HepG2 (cell line): ENCODE results near the gene PNKD. TPM values are rescaled to one million over a fixed set of nuclear protein-coding genes. Genes with fewer than 3 reads are reported as not detected.

Experiments
- ETV6 ChIP-seq: sonication (generic); formaldehyde crosslinking; conservative IDR thresholded peaks from 2 replicates; pipeline ENCODE4 v1.4.0; 2020; ENCODE audit warnings: missing genetic modification reagents
- HNRNPK ChIP-seq: fragments of 200-400 bp; formaldehyde crosslinking; IDR thresholded peaks from 2 replicates; pipeline ENCODE4 v1.6.1; 2018; ENCODE audit warnings: low read length, low read depth, moderate library complexity, mild to moderate bottlenecking; ENCODE audit not compliant: poor library complexity, severe bottlenecking
- POGZ ChIP-seq: sonication (generic); formaldehyde crosslinking; IDR thresholded peaks from 2 replicates; pipeline ENCODE4 v1.4.0; 2020; ENCODE audit warnings: mild to moderate bottlenecking, missing genetic modification reagents
- ZBTB38 ChIP-seq: sonication (generic); formaldehyde crosslinking; IDR thresholded peaks from 2 replicates; pipeline ENCODE4 v1.5.1; 2020; ENCODE audit warnings: mild to moderate bottlenecking, missing genetic modification reagents
- ZNF34 ChIP-seq: sonication (generic); formaldehyde crosslinking; IDR thresholded peaks from 2 replicates; pipeline ENCODE4 v1.4.0; 2020; ENCODE audit warnings: mild to moderate bottlenecking, missing genetic modification reagents, borderline replicate concordance
- ZNF7 ChIP-seq: IDR thresholded peaks from 2 replicates; pipeline ENCODE4 v1.6.1; 2016; ENCODE audit warnings: missing biosample characterization, missing genetic modification reagents
- polyA plus RNA-seq, 8 experiments: library from polyadenylated mRNA; depleted of rRNA in 3 of 8; stranded (reverse) in 7 of 8; unstranded in 1 of 8; fragments of >200 nt; fragmentation: Illumina TruSeq in 4 of 8; extraction: Trizol in 4 of 8; gene quantifications; 2 replicates each; pipeline versions ENCODE4 v1.2.1 to v1.2.3, GENCODE V29; 2011 to 2016; ENCODE audit warnings: low read depth in 4 of 8, missing spikeins in 1 of 8, mixed read lengths in 1 of 8; ENCODE audit not compliant: insufficient read depth in 1 of 8
- total RNA-seq, 5 experiments: library from RNA; depleted of rRNA; stranded (reverse); fragments of >200 nt; fragmentation: Illumina TruSeq; extraction: Trizol; gene quantifications; 2 replicates each; pipeline ENCODE4 v1.2.3, GENCODE V29; 2016; ENCODE audit warnings: low read depth in 1 of 5
- TF ChIP-seq, protein P1 (sequence below): sonication (generic); formaldehyde crosslinking; IDR thresholded peaks from 2 replicates; pipeline ENCODE4 v1.9.0; 2021; ENCODE audit warnings: mild to moderate bottlenecking, missing genetic modification reagents
- TF ChIP-seq, protein P2 (sequence below): sonication (generic); formaldehyde crosslinking; IDR thresholded peaks from 2 replicates; pipeline ENCODE4 v1.8.1; 2023; ENCODE audit warnings: mild to moderate bottlenecking, missing genetic modification reagents
- TF ChIP-seq, protein P3 (sequence below): sonication (generic); formaldehyde crosslinking; IDR thresholded peaks from 2 replicates; pipeline ENCODE4 v1.5.0; 2020; ENCODE audit warnings: missing genetic modification reagents, mild to moderate bottlenecking, borderline replicate concordance
- TF ChIP-seq, protein P4 (sequence below): sonication (generic); formaldehyde crosslinking; conservative IDR thresholded peaks from 2 replicates; pipeline ENCODE4 v1.4.0; 2020; ENCODE audit warnings: missing genetic modification reagents
- TF ChIP-seq, protein P5 (sequence below): sonication (generic); formaldehyde crosslinking; IDR thresholded peaks from 2 replicates; pipeline ENCODE4 v1.5.1; 2020; ENCODE audit warnings: missing genetic modification reagents, mild to moderate bottlenecking, borderline replicate concordance
- TF ChIP-seq, protein P6 (sequence below): sonication (generic); formaldehyde crosslinking; IDR thresholded peaks from 2 replicates; pipeline ENCODE4 v1.9.0; 2021; ENCODE audit warnings: missing genetic modification reagents, mild to moderate bottlenecking, borderline replicate concordance
- TF ChIP-seq, protein P7 (sequence below): sonication (generic); formaldehyde crosslinking; IDR thresholded peaks from 2 replicates; pipeline ENCODE4 v1.4.0; 2020; ENCODE audit warnings: mild to moderate bottlenecking, missing genetic modification reagents

The PNKD gene
- total and polyA plus RNA-seq, 2 of the 13 experiments (the other 11 are each of a cell fraction or from before 2014, with no cell fraction given), result 55.9 to 80.4 TPM

DNA sequence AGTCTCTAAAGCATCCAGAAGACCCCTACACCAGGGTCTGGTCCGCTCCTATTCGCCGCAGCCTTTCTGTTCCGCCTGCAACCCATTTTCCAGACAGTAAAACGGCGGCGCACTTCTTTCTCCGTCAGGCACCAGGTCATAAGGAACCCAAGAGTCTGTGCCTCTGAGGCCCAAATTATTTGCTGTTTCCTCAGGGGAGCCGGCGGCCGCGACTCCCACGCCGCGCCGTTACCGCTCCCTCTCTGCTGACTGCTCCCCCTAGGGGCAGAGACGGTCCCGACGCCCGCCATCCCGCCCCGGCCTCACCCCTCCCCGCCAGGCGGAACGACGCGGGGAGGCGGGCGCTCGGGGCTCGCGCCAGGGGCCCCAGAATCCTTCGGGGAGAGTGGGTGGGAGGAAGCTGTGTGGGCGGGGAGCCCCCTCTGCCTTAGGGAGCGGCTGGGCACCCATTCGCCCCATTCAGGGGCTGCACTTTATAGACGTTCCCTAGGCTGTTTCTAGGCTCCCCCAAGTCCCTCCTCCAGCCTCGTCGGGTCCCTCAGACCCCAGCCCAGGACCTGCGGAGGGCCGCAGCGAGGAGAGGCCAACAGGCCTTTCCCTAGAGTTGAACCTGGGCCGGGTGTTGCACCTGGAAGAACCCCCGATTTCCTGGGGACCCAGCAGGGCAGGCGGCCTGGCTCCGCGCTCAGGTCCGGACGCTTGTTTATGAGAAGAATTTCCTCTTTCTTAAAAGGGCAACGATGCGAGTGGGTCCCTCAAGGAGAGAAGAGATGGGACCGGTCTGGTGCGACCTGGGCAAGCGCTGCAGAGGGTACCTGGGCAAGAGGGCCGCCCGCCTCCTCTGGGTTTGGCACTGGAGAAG is 125.7 kb downstream of the PNKD start (continued):
- TF ChIP-seq, protein P1, sequence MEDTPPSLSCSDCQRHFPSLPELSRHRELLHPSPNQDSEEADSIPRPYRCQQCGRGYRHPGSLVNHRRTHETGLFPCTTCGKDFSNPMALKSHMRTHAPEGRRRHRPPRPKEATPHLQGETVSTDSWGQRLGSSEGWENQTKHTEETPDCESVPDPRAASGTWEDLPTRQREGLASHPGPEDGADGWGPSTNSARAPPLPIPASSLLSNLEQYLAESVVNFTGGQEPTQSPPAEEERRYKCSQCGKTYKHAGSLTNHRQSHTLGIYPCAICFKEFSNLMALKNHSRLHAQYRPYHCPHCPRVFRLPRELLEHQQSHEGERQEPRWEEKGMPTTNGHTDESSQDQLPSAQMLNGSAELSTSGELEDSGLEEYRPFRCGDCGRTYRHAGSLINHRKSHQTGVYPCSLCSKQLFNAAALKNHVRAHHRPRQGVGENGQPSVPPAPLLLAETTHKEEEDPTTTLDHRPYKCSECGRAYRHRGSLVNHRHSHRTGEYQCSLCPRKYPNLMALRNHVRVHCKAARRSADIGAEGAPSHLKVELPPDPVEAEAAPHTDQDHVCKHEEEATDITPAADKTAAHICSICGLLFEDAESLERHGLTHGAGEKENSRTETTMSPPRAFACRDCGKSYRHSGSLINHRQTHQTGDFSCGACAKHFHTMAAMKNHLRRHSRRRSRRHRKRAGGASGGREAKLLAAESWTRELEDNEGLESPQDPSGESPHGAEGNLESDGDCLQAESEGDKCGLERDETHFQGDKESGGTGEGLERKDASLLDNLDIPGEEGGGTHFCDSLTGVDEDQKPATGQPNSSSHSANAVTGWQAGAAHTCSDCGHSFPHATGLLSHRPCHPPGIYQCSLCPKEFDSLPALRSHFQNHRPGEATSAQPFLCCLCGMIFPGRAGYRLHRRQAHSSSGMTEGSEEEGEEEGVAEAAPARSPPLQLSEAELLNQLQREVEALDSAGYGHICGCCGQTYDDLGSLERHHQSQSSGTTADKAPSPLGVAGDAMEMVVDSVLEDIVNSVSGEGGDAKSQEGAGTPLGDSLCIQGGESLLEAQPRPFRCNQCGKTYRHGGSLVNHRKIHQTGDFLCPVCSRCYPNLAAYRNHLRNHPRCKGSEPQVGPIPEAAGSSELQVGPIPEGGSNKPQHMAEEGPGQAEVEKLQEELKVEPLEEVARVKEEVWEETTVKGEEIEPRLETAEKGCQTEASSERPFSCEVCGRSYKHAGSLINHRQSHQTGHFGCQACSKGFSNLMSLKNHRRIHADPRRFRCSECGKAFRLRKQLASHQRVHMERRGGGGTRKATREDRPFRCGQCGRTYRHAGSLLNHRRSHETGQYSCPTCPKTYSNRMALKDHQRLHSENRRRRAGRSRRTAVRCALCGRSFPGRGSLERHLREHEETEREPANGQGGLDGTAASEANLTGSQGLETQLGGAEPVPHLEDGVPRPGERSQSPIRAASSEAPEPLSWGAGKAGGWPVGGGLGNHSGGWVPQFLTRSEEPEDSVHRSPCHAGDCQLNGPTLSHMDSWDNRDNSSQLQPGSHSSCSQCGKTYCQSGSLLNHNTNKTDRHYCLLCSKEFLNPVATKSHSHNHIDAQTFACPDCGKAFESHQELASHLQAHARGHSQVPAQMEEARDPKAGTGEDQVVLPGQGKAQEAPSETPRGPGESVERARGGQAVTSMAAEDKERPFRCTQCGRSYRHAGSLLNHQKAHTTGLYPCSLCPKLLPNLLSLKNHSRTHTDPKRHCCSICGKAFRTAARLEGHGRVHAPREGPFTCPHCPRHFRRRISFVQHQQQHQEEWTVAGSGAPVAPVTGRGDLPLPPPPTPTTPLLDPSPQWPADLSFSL (CRISPR knock-in tag), result peak; percentile 54; the same call in 1 of the 2 replicates
- no peak; the same call in 1 of the 2 replicates for TF ChIP-seq ETV6 (CRISPR knock-in tag)
- peak; percentile 90 for TF ChIP-seq POGZ
- TF ChIP-seq ZBTB38 (CRISPR knock-in tag), result peak; percentile 93
- TF ChIP-seq, protein P2, sequence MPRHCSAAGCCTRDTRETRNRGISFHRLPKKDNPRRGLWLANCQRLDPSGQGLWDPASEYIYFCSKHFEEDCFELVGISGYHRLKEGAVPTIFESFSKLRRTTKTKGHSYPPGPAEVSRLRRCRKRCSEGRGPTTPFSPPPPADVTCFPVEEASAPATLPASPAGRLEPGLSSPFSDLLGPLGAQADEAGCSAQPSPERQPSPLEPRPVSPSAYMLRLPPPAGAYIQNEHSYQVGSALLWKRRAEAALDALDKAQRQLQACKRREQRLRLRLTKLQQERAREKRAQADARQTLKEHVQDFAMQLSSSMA (CRISPR knock-in tag), result peak; percentile 92; the same call in 1 of the 2 replicates
- TF ChIP-seq, protein P3, sequence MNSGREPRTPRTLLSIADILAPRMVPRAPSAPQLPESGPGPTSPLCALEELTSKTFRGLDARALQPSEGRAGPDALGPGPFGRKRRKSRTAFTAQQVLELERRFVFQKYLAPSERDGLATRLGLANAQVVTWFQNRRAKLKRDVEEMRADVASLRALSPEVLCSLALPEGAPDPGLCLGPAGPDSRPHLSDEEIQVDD, result no peak; the same call in 1 of the 2 replicates
- TF ChIP-seq ZNF7, result no peak
- TF ChIP-seq, protein P4, sequence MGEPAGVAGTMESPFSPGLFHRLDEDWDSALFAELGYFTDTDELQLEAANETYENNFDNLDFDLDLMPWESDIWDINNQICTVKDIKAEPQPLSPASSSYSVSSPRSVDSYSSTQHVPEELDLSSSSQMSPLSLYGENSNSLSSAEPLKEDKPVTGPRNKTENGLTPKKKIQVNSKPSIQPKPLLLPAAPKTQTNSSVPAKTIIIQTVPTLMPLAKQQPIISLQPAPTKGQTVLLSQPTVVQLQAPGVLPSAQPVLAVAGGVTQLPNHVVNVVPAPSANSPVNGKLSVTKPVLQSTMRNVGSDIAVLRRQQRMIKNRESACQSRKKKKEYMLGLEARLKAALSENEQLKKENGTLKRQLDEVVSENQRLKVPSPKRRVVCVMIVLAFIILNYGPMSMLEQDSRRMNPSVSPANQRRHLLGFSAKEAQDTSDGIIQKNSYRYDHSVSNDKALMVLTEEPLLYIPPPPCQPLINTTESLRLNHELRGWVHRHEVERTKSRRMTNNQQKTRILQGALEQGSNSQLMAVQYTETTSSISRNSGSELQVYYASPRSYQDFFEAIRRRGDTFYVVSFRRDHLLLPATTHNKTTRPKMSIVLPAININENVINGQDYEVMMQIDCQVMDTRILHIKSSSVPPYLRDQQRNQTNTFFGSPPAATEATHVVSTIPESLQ, result peak; percentile 93
- TF ChIP-seq, protein P5, sequence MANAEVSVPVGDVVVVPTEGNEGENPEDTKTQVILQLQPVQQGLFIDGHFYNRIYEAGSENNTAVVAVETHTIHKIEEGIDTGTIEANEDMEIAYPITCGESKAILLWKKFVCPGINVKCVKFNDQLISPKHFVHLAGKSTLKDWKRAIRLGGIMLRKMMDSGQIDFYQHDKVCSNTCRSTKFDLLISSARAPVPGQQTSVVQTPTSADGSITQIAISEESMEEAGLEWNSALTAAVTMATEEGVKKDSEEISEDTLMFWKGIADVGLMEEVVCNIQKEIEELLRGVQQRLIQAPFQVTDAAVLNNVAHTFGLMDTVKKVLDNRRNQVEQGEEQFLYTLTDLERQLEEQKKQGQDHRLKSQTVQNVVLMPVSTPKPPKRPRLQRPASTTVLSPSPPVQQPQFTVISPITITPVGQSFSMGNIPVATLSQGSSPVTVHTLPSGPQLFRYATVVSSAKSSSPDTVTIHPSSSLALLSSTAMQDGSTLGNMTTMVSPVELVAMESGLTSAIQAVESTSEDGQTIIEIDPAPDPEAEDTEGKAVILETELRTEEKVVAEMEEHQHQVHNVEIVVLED (CRISPR knock-in tag), result peak; percentile 85
- TF ChIP-seq, protein P6, sequence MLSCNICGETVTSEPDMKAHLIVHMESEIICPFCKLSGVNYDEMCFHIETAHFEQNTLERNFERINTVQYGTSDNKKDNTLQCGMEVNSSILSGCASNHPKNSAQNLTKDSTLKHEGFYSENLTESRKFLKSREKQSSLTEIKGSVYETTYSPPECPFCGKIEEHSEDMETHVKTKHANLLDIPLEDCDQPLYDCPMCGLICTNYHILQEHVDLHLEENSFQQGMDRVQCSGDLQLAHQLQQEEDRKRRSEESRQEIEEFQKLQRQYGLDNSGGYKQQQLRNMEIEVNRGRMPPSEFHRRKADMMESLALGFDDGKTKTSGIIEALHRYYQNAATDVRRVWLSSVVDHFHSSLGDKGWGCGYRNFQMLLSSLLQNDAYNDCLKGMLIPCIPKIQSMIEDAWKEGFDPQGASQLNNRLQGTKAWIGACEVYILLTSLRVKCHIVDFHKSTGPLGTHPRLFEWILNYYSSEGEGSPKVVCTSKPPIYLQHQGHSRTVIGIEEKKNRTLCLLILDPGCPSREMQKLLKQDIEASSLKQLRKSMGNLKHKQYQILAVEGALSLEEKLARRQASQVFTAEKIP (CRISPR knock-in tag), result no peak
- TF ChIP-seq, protein P7, sequence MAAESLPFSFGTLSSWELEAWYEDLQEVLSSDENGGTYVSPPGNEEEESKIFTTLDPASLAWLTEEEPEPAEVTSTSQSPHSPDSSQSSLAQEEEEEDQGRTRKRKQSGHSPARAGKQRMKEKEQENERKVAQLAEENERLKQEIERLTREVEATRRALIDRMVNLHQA, result 0 out of 2 replicates have a peak, but pooled peaks have one; percentile 26
- TF ChIP-seq HNRNPK, result peak; percentile 70
- TF ChIP-seq ZNF34 (CRISPR knock-in tag), result peak; percentile 95
